Stimulated activated CD4-positive, alpha-beta T cell treated with anti-CD3 and anti-CD28 coated beads, Interleukin-12 subunit alpha, Interleukin-12 subunit beta, amount 100 ng/mL, for 24 hours (primary cell): Measurements from ENCODE around the gene PIK3R5.

Experiments used
- DNase-seq, 2 experiments: peaks; one replicate each; pipeline ENCODE4 v3.0.0-alpha.2; 2020; ENCODE audit warnings: low read depth in 2 of 2

Gene PIK3R5

DNA sequence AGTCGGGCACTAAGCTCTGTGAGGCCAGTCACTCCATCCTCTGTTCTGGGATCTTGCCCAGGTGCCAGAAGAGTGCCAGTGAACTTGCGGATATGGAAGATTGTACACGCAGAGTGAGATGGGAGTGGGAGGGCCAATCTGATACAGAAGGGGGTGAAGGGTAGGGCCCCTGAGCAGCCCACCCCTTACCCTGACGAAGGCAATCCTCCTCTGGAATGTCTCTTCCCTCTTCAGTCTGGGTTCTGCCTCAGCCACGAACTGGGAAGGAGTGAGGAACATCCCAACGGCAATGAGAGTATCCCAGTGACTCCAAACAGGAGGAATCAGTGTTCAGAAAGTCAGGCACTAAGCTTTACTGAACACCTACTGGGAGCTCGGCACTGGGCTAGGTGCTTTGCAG, 86.1 kb downstream of the PIK3R5 start:
- no peak for DNase-seq

DNA sequence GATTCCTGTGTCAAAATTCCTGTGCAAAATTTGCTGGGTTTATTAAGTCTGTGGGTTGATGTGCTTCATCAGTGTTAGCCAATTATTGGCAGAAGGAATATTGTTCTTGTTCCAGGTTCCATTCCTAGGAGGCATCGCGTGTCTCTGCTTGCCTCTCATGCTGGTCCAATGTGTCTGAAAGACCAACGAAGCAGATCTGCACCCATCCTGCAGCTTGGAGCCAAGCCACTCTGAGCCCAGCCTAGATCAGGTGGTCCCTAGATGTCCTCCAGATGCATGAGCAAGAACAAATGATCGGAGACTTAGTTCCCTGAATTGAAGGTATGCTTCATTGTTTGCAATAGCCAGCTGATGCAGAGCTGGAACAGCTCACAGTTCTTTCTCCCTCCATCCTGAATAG, 87.5 kb downstream of the PIK3R5 start:
- no peak for DNase-seq

DNA sequence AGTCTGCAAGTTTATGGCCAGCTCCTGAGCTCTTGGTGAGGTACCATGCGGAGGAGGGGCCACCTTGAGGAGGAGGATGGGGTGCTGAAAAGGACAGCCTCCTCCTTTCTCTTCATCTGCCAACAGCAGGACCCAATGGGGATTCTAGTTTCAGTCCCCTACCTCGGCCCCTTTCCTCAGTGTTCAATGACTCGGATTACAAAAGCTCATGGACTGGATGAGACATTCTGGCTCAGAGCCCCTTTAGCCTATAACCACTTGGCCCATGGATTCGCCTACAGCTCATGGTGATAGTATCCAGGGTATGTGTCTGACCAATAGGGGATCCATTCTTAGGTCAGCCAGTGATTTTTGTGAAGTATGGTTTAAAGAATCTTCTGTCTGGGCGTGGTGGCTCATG, 89.5 kb downstream of the PIK3R5 start:
- no peak for DNase-seq

DNA sequence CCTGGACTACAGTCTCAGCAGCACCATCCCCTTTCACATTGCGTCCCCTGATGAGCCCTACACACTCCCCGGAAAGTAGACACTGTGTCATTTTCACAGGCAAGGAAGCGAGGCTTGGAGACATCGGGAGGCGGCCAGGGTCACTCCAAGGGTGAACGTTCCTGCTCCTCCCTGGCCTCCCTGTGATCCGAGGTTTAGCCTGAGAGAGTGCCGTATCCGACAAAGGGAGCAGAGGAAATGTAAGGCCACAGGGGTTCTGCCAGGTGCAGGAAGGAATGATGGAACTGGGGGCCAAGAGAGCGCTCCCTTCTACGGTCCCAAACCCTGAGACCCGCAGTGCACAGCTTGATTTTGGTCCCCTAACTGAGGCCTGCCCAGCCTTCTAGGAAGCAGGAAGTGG, 90.1 kb downstream of the PIK3R5 start:
- DNase-seq = no peak

DNA sequence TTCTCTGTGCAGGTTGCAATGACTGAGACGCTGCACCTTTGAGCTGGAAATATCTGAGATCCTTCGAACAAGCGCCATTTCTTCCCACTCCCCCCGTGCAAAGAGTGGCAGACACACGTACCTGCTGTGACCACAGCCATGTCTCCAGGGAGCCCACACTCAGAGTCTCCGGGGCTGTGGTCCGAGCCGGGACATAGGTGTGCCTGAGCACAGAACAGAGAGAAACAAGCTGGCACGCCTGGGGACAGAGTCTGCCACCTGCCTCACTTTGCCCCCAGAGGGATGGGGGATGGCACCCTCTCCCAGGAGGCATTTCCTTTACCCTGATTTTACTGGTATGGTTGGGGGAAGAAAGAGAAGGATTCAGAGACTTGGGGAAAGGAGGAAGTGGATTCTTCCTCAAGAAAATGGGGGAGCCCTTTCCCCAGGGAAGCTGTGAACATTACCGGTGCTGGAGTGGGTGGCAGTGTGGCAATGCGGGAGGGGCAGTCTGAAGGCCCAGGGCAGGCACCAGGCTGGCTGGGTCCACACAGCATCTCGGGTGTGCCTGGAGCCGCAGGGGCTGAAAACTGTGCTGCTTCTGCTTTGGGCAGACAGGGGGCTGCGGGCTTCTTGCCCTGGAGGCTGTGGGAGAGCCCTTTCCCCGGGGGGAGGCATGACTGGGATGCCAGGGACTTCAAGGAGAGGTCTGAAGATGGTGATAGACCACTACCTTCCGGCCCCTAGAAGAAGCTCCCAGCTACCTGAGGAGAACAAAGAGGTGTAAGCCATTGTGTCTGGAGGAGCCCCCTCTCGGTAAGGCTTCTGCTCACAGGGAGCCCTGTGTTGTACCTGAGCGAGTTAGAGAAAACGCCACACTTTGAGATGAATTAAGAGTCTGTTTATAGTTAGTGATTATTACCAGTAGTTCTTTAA, 91.4 kb downstream of the PIK3R5 start:
- no peak for DNase-seq

DNA sequence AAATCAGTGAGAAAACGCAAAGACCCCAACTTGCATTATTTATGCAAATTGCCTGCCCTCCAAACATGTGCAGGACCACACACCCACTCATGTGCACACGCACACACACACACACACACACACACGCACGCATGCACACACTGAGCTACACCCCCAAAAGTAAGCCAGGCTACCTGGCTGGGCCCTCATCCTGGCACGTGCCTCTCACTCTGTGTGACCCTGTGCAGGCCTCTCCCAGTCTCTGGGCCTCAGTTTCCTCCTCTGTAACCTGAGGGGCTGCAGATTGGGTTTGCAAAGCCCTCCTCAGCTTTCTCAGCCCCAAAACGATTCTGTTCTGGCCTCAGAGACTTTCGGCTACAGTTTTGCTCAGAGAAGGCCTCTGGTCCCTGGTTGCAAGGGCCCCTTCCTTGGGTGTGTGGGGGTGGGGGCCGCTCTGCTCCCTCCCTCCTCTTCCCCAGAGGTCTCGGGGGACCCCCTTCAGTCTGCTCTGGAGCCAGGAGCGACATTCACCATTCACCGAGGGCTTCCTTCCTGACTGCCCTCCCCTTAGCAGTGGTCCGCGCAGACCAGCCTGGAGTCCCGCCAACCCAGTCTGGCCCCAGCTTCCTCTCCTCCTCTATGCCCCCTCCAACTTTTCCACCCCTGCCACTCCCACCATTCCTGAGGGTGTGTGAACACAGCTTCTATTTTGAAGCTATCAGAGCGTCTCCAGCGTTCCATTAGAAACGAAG, 92.6 kb downstream of the PIK3R5 start:
- no peak for DNase-seq

DNA sequence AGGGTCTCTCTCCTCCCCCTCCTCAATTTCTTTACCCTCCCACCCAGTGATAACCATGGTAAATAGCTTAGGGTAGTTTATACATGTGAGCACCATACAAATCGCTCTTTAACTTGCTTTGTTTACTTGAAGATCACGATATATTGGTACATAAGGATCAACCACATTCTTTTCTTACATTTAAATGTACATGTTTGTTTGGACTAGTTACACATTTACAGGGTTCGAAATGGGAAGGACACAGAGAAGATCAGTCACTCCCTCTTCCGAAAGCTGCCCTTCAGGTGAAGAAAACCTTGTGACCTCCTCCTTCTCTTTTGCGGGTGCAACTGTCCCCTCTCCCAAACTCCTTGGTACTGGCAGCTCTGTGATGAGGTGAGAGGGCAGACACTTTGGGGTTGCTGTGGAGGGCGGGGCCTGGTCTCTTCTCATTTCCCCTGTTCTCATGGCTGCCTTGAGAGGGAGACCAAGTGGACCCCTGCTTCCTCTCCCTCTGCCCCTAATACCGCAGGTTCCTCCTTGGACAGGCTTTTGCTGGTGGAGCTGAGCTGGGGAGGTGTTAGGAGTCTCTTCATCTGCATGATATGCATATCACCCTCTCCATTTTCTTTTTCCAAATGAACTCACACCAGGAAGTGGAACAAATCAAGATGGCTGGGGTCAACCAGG, 93.3 kb downstream of the PIK3R5 start:
- no peak for DNase-seq

DNA sequence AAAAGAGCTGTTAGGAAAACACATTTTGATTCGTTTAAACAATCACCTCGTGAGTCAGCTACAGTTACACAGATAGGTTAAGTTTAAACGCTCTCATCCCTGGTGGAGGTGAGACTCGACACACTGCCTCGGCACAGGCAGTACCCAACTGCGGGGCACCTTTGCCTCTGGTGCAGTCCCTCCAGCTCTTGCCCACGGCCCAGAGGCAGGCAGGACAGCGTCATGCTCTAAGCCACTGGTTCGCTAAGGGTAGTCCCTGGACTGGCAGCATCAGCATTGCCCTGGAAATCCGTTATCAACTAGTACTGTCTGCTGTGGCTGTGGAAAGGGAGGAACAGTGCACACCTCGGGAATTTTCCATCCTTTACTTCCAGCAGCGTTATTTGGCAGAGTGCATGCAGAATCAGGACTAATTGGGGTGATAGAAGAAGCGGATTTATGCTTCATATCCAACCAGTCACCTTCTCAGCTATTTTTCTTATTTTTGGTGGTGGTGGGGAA, 94.4 kb downstream of the PIK3R5 start:
- no peak for DNase-seq

DNA sequence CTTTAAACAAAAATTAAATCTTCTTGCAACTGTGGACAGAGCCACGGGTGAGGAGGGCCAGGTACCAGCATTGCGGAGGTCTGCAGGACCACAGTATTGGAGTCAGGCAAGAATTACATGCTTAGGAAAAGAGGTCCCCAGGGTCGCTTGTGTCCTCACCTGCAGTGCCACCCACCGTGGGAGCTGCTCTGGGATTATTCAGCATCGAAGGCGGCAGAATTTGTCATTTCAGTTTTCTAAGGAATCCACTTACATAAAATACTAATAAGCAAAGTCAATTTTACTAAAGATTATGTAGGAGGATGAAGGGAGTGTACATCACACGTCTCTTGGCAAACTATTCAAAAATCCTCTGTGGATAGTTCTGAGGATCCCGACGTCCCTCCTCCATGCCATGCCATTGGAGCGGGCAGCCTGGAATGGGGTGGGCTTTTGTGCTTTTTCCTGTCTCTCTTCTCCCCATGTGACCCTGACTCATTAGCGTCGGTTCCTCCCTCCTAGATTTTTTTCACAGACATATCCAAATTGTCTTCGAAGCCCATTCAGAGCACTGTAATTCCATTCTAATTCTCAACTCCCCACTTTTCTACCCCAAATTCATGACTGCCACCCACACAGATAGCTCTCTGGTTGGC, 95.0 kb downstream of the PIK3R5 start:
- no peak for DNase-seq

DNA sequence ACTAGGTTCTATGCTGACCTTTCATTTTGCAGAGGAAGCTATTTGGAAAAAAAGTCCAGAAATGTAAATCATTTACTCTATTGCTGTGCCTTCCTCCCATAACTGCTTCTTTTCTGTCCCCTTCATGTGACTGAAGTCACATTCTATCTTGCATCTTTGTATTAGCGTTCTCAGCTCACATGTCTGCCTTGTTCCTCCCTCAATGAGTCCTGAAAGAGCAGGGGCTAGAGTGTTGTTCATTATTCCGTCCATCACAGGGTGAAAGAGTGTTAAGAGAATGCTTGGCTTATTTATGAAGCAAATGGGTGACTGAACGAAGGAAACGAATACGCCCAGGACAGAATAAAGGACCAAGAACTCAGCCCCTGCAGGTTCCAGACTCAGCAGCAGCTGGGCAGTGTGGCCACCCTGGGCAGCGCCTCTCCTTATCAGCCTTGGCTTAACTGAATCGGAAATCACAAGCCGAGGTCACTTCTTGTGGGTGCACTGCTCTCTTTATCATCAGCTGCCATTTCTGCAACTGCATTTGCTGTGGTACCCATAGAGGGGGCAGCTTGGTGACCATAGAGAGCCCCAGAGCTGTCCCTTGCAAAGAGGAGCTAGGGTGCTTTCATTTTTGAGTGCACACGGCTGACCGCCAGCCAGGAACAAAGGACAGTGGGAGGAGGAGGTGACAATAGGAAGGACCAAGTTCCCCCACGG, 96.2 kb downstream of the PIK3R5 start:
- DNase-seq = no peak

DNA sequence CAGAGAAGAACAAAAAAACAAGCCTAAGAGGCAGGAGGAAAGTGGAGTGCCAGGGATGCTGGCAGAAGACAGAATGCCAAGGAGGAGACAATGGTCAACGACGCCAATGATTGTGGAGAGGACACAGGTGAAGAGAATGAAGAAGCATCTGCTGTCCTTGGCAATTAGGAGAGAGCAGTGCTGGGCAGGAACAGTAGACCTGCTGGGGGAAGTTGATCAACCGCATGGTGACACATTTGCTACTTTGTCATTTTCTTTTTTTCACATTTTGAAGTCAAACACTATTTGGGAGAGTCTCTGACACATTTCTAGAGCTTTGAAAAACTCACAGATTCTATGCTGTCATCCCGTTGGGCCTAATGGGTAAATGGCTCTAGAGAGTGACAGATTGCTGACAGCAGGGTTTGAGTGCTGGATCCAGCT, 97.0 kb downstream of the PIK3R5 start:
- no peak for DNase-seq

DNA sequence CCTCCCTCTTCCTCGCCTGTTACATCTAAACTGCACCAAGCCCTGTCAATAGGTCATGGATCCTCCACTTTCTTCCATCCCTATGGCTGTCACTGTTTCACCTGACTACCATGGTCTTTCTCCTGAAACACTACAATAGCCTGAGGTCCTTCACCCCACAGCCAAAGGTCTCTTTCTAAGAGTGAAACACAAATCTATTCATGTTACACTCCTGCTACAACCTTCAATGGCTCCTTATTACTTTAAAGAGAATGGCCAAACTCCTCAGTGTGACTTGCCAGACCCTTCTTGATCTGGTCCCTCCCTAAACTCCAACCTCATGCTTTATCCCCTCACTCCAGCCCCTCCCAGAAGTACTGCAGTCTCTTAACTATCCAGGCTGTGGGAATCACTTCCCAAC, 97.4 kb downstream of the PIK3R5 start:
- DNase-seq = no peak

DNA sequence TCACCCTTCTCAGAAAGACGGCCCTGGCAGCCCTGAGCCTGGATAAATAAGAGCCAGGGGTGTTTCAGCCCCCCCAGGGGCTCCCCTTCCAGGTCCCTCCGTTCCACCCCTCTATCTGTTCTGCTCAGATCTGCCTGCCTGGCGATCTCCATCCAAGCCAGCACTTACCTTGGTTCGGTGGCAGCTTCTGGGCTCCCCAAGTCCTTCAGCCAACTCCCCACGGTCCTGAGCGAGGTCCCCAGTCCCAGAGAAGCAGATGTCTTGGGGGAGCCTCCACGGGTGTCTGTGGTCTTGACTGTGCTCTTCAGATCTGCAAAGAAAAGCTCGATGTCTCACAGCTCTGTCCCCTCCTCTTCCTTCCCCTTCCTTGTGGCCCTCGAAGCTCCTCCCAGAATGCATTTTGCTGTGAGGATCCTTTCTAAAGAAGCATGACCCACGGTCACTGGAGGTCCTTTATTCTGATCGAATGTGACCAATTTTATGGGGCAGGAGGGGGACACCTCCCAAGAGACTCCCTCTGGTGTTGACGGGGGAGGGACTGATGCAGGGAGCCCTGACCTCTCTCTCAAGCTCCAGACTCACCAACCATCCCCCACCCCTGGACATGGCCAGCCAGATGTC, 98.0 kb downstream of the PIK3R5 start, which contains the start of gene PIK3R6:
PIK3R6 (minus strand) TSS at position 314 of the 621 bp plus-strand sequence. CDS start 17,880 bp downstream, outside the sequence.
- no peak for DNase-seq

DNA sequence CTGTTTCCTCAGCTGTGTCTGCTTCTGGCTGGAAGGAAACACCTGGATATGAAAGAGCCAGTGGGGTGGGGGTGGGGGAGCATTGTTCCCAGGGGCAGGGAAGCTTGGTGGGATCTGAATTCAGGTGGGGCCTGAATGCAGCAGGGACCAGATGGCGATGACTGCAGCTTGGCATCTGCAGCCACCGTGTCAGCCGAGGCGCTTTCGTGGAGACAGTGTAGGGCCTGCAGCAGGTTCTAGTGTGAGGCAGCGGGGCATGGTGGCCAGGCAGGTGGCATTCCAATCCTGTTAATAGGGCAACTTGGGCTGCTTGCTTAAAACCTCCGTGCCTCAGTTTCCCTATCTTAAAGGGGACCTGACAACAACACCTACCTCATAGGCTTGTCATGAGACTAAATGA, 99.7 kb downstream of the PIK3R5 start:
- no peak for DNase-seq

DNA sequence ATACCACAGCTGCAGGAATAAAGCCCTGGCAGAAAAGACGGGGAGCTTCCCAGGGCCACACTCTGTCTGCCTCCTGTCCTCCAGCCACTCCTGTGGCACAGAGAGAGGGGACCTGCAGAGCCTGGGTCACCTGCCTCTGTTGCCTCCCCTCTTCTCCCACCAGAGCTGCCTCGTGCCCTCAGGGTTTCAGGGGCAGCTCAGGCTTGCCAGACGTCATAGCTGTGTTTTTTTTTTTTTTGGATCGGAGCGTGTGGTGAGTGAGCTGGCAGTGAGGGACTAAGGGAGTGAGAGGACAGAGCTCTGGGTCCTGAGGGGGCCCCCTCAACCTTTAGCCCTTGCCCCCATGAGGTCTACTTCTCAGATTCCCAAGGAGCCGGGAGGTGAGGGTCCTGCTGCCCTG, 100.1 kb downstream of the PIK3R5 start:
- no peak for DNase-seq

DNA sequence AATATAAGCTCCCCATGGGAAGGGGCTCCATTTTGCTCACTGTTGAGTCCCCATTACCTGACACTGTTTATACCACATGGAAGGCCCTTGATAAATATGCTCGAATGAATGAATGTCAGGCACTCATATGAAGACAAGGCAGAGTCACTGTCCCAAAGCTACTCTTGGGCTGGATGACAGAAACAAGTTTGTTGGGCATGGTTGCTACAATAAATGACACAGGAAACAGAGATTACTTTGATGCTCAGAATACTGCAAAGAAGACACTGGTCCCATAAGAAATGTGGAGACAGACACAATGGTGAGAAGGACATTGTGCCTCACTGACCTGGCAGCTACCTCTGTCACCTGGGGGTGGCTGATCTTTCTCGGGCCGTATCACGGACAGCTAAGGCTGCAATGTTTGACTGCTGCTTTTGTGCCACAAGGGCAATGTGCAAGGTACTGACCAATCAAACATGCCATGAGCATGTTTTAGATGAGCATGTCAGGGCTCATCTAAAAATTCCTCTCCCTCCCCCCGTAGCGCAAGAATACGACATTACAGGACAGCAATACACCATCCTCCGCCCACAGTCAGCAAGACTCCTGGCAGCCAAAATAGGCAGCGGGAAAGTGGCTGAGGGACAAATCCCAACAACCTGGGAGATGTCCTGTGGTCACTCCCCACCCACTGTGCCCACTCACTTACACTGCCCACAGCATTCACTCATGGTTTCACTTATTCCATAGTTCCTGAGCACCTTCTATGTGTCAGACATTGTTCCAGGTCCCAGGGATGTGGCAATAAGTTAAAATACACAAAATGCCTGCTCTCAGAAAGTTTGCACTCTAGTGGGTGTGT, 103.1 kb downstream of the PIK3R5 start:
- DNase-seq = no peak

DNA sequence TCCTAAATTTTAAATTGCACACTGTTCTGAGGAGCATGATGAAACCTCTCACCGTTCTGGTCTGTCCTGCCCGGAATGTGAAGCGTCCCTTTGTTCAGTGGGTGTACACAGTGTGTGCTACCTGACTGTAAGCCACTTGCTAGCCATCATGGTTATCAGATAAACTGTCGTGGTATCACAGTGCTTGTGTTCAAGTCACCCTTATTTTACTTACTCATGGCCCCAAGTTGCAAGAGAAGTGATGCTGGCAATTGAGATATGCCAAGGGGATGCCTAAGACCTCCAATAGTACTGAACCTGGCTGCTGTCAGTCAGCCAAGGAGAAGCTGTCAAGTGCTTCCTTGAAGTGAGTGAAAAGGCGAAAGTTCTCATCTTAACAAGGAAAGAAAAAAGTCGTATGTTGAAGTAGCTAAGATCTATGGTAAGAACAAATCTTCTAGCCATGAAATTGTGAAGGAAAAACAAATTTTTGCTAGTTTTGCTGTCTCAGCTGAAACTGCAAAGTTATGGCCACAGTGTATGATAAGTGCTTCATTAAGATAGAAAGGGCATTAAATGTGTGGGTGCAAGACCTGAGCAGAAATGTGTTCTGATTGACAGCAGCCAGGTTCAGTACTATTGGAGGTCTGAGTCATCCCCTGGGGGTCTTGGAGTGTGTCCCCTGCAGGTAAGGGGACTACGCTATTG, 103.9 kb downstream of the PIK3R5 start:
- no peak for DNase-seq

DNA sequence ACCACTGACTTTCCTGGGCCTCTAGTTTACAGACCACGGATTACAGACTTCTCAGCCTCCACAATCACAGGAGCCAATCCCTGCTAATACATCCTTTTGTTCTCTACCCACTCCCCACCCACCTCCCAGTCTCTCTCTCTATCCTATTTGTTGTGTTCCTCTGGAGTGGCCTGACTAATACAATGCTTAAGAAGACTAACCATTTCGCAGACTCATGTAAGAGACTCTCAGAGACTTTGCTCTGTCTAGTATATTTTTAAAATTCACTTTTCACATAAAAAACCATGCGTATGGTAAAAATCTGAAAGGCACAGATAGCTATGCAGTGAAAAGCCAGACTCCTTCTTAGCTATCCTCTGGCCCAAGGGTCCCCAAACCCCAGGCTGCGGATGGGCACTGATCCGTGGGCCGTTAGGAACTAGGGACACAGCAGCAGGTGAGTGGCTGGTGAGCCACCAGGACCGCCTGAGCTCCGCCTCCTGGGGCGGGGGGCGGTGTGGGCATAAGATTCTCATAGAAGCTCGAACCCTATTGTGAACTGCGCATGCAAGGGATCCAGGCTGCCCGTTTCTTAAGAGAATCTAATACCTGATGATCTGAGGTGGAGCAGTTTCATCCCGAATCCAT, 105.6 kb downstream of the PIK3R5 start:
- no peak for DNase-seq
